HepG2 (cell line): ENCODE results near the gene PPP2R5D. TPM values are rescaled to one million over a fixed set of nuclear protein-coding genes. Genes with fewer than 3 reads are reported as not detected.

ENCODE experiments used
- BRD4 ChIP-seq: sonication (generic); formaldehyde crosslinking; IDR thresholded peaks from 2 replicates; pipeline ENCODE4 v1.4.0; 2020; ENCODE audit warnings: missing genetic modification reagents
- CEBPG ChIP-seq: IDR thresholded peaks from 2 replicates; pipeline ENCODE4 v1.6.1; 2016
- CREBL2 ChIP-seq: sonication (generic); formaldehyde crosslinking; IDR thresholded peaks from 2 replicates; pipeline ENCODE4 v1.8.1; 2023; ENCODE audit warnings: missing genetic modification reagents, mild to moderate bottlenecking, borderline replicate concordance
- DMTF1 ChIP-seq: sonication (generic); formaldehyde crosslinking; IDR thresholded peaks from 2 replicates; pipeline ENCODE4 v1.4.0; 2020; ENCODE audit warnings: mild to moderate bottlenecking, missing genetic modification reagents
- E2F5 ChIP-seq: sonication (generic); formaldehyde crosslinking; conservative IDR thresholded peaks from 2 replicates; pipeline ENCODE4 v1.4.0; 2020; ENCODE audit warnings: missing genetic modification reagents
- FUBP1 ChIP-seq: sonication (generic); formaldehyde crosslinking; IDR thresholded peaks from 2 replicates; pipeline ENCODE4 v1.5.1; 2020; ENCODE audit warnings: missing genetic modification reagents, mild to moderate bottlenecking, borderline replicate concordance
- JARID2 ChIP-seq: sonication (generic); formaldehyde crosslinking; IDR thresholded peaks from 2 replicates; pipeline ENCODE4 v1.8.1; 2023; ENCODE audit warnings: missing genetic modification reagents, inconsistent platforms; ENCODE audit not compliant: insufficient replicate concordance
- MED1 ChIP-seq: sonication (generic); formaldehyde crosslinking; IDR thresholded peaks from 2 replicates; pipeline ENCODE4 v1.4.0; 2020; ENCODE audit warnings: missing genetic modification reagents
- MYC ChIP-seq: sonication (generic); formaldehyde crosslinking; IDR thresholded peaks from 2 replicates; pipeline ENCODE4 v1.9.0; 2021; ENCODE audit warnings: missing genetic modification reagents, borderline replicate concordance
- NFIC ChIP-seq: IDR thresholded peaks from 2 replicates; pipeline ENCODE4 v1.6.1; 2012; ENCODE audit warnings: mild to moderate bottlenecking, low read length, inconsistent platforms
- RAD51 ChIP-seq: fragments of 450-650 bp; IDR thresholded peaks from 2 replicates; pipeline ENCODE4 v1.6.1; 2016; ENCODE audit warnings: borderline replicate concordance
- ZFP36 ChIP-seq: fragments of 150-350 bp; IDR thresholded peaks from 2 replicates; pipeline ENCODE4 v1.6.1; 2018; ENCODE audit warnings: borderline replicate concordance, low read length, low read depth; ENCODE audit not compliant: partially characterized antibody
- ZKSCAN5 ChIP-seq: sonication (generic); formaldehyde crosslinking; IDR thresholded peaks from 2 replicates; pipeline ENCODE4 v1.5.1; 2020; ENCODE audit warnings: mild to moderate bottlenecking, missing genetic modification reagents
- ZNF17 ChIP-seq: sonication (generic); formaldehyde crosslinking; IDR thresholded peaks from 2 replicates; pipeline ENCODE4 v1.5.0; 2020; ENCODE audit warnings: mild to moderate bottlenecking, missing genetic modification reagents
- ZNF24 ChIP-seq: fragments of 450-650 bp; IDR thresholded peaks from 2 replicates; pipeline ENCODE4 v1.6.1; 2017; ENCODE audit warnings: antibody characterized with exemption, mild to moderate bottlenecking
- ZNF281 ChIP-seq: sonication (generic); formaldehyde crosslinking; IDR thresholded peaks from 2 replicates; pipeline ENCODE4 v1.4.0; 2020; ENCODE audit warnings: missing genetic modification reagents, borderline replicate concordance
- ZNF335 ChIP-seq: sonication (generic); formaldehyde crosslinking; IDR thresholded peaks from 2 replicates; pipeline ENCODE4 v1.4.0; 2020; ENCODE audit warnings: missing genetic modification reagents
- ZNF350 ChIP-seq: sonication (generic); formaldehyde crosslinking; IDR thresholded peaks from 2 replicates; pipeline ENCODE4 v1.4.0; 2020; ENCODE audit warnings: mild to moderate bottlenecking, low read depth, missing genetic modification reagents, borderline replicate concordance
- ZNF510 ChIP-seq: sonication (generic); formaldehyde crosslinking; IDR thresholded peaks from 2 replicates; pipeline ENCODE4 v1.4.0; 2020; ENCODE audit warnings: low read depth, mild to moderate bottlenecking, missing genetic modification reagents
- ZNF550 ChIP-seq: sonication (generic); formaldehyde crosslinking; IDR thresholded peaks from 2 replicates; pipeline ENCODE4 v1.4.0; 2020; ENCODE audit warnings: mild to moderate bottlenecking, missing genetic modification reagents, borderline replicate concordance
- ZNF558 ChIP-seq: sonication (generic); formaldehyde crosslinking; IDR thresholded peaks from 2 replicates; pipeline ENCODE4 v1.9.0; 2022; ENCODE audit warnings: mild to moderate bottlenecking, missing genetic modification reagents, borderline replicate concordance
- ZNF614 ChIP-seq: IDR thresholded peaks from 2 replicates; pipeline ENCODE4 v1.6.1; 2018; ENCODE audit warnings: missing biosample characterization, missing genetic modification reagents, inconsistent platforms, borderline replicate concordance
- ZNF747 ChIP-seq: sonication (generic); formaldehyde crosslinking; IDR thresholded peaks from 2 replicates; pipeline ENCODE4 v1.8.1; 2023; ENCODE audit warnings: missing genetic modification reagents, mild to moderate bottlenecking, borderline replicate concordance
- polyA plus RNA-seq, 8 experiments: library from polyadenylated mRNA; depleted of rRNA in 3 of 8; stranded (reverse) in 7 of 8; unstranded in 1 of 8; fragments of >200 nt; fragmentation: Illumina TruSeq in 4 of 8; extraction: Trizol in 4 of 8; gene quantifications; 2 replicates each; pipeline versions ENCODE4 v1.2.1 to v1.2.3, GENCODE V29; 2011 to 2016; ENCODE audit warnings: low read depth in 4 of 8, missing spikeins in 1 of 8, mixed read lengths in 1 of 8; ENCODE audit not compliant: insufficient read depth in 1 of 8
- total RNA-seq, 5 experiments: library from RNA; depleted of rRNA; stranded (reverse); fragments of >200 nt; fragmentation: Illumina TruSeq; extraction: Trizol; gene quantifications; 2 replicates each; pipeline ENCODE4 v1.2.3, GENCODE V29; 2016; ENCODE audit warnings: low read depth in 1 of 5

Gene PPP2R5D
- total and polyA plus RNA-seq, 2 of the 13 experiments (the other 11 are each of a cell fraction or from before 2014, with no cell fraction given), result 53.7 to 60.4 TPM

GRCh38 chr6:43013843-43014433 lies 29.6 kb downstream of the PPP2R5D start, which contains the start of the genes KLHDC3 and MEA1 (continued):
- TF ChIP-seq FUBP1 (no peak), CEBPG (CRISPR knock-in tag) (no peak), BRD4 (no peak), ZFP36 (no peak), MYC (CRISPR knock-in tag) (peak; percentile 91), RAD51 (no peak), ZKSCAN5 (CRISPR knock-in tag) (no peak), CREBL2 (CRISPR knock-in tag) (no peak), ZNF558 (no peak), ZNF335 (peak; percentile 22; the same call in 1 of the 2 replicates), MED1 (peak; percentile 49), ZNF550 (CRISPR knock-in tag) (no peak), ZNF350 (CRISPR knock-in tag) (peak; percentile 62; the same call in 1 of the 2 replicates), ZNF281 (CRISPR knock-in tag) (peak; percentile 72; the same call in 1 of the 2 replicates), ZNF747 (CRISPR knock-in tag) (peak; percentile 83; the same call in 1 of the 2 replicates), JARID2 (no peak), ZNF24 (no peak), DMTF1 (CRISPR knock-in tag) (no peak), ZNF17 (CRISPR knock-in tag) (no peak), NFIC (no peak), ZNF614 (CRISPR knock-in tag) (peak; percentile 72), E2F5 (CRISPR knock-in tag) (peak; percentile 25; the same call in 1 of the 2 replicates), ZNF510 (CRISPR knock-in tag) (no peak; the same call in 1 of the 2 replicates)
